DND-41 (cell line): Measurements from ENCODE around the gene TIMMDC1.

ENCODE experiments used
- ATAC-seq: fragments of 200-7000 bp; cut with Tn5 transposase; 3 replicates; pipeline ENCODE4 v1.9.1; 2021; ENCODE audit warnings: low read depth; ENCODE audit not compliant: insufficient read depth
- DNase-seq: peaks from one replicate; pipeline ENCODE4 v3.0.0-alpha.2; 2020
- H2AFZ ChIP-seq: 2 replicates; pipeline ENCODE4 v1.6.0; 2012; ENCODE audit warnings: low read depth, low read length
- H3K27ac ChIP-seq: 2 replicates; pipeline ENCODE4 v1.5.1; 2012; ENCODE audit warnings: low read length, inconsistent platforms
- H3K27me3 ChIP-seq: fragments of 200-600 bp; sonication (generic); 2 replicates; pipeline ENCODE4 v1.6.0; 2012; ENCODE audit warnings: low read length, mild to moderate bottlenecking, inconsistent platforms; ENCODE audit not compliant: insufficient read depth, poor library complexity
- H3K36me3 ChIP-seq: 2 replicates; pipeline ENCODE4 v1.5.1; 2012; ENCODE audit warnings: low read length, inconsistent platforms; ENCODE audit not compliant: insufficient read depth
- H3K4me1 ChIP-seq: 2 replicates; pipeline ENCODE4 v1.5.1; 2012; ENCODE audit warnings: mild to moderate bottlenecking, low read length; ENCODE audit not compliant: insufficient read depth
- H3K4me2 ChIP-seq: 2 replicates; pipeline ENCODE4 v1.6.0; 2012; ENCODE audit warnings: mild to moderate bottlenecking, moderate library complexity, low read length, inconsistent platforms; ENCODE audit not compliant: insufficient read depth
- H3K4me3 ChIP-seq, 2 experiments: fragments of 200-600 bp in 1 of 2; shearing (Covaris generic) in 1 of 2; 2 replicates each; pipeline ENCODE4 v1.5.1; 2012 to 2016; ENCODE audit warnings: inconsistent platforms in 2 of 2, low read length in 2 of 2, mild to moderate bottlenecking in 2 of 2, low read depth in 1 of 2, moderate library complexity in 1 of 2
- H3K79me2 ChIP-seq: 2 replicates; pipeline ENCODE4 v1.6.0; 2012; ENCODE audit warnings: low read length, inconsistent platforms; ENCODE audit not compliant: insufficient read depth
- H3K9ac ChIP-seq: 2 replicates; pipeline ENCODE4 v1.6.0; 2012; ENCODE audit warnings: low read depth, mild to moderate bottlenecking, inconsistent platforms, low read length, moderate library complexity
- H3K9me3 ChIP-seq: 2 replicates; pipeline ENCODE4 v1.5.1; 2012; ENCODE audit warnings: low read length, moderate library complexity, mild to moderate bottlenecking, inconsistent platforms; ENCODE audit not compliant: insufficient read depth, severe bottlenecking
- H4K20me1 ChIP-seq: 2 replicates; pipeline ENCODE4 v1.6.0; 2012; ENCODE audit warnings: low read length; ENCODE audit not compliant: insufficient read depth
- CTCF ChIP-seq: IDR thresholded peaks from 2 replicates; pipeline ENCODE4 v1.5.1; 2012; ENCODE audit warnings: borderline replicate concordance, low read length, moderate library complexity, mild to moderate bottlenecking; ENCODE audit not compliant: poor library complexity, severe bottlenecking; ENCODE audit errors: extremely low read depth
- EZH2 ChIP-seq: IDR thresholded peaks from 3 replicates; pipeline ENCODE4 v1.6.1; 2012; ENCODE audit warnings: borderline replicate concordance, low read depth, mild to moderate bottlenecking, moderate library complexity, low read length, inconsistent platforms; ENCODE audit not compliant: severe bottlenecking

Gene TIMMDC1, protein sequence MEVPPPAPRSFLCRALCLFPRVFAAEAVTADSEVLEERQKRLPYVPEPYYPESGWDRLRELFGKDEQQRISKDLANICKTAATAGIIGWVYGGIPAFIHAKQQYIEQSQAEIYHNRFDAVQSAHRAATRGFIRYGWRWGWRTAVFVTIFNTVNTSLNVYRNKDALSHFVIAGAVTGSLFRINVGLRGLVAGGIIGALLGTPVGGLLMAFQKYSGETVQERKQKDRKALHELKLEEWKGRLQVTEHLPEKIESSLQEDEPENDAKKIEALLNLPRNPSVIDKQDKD

DNA sequence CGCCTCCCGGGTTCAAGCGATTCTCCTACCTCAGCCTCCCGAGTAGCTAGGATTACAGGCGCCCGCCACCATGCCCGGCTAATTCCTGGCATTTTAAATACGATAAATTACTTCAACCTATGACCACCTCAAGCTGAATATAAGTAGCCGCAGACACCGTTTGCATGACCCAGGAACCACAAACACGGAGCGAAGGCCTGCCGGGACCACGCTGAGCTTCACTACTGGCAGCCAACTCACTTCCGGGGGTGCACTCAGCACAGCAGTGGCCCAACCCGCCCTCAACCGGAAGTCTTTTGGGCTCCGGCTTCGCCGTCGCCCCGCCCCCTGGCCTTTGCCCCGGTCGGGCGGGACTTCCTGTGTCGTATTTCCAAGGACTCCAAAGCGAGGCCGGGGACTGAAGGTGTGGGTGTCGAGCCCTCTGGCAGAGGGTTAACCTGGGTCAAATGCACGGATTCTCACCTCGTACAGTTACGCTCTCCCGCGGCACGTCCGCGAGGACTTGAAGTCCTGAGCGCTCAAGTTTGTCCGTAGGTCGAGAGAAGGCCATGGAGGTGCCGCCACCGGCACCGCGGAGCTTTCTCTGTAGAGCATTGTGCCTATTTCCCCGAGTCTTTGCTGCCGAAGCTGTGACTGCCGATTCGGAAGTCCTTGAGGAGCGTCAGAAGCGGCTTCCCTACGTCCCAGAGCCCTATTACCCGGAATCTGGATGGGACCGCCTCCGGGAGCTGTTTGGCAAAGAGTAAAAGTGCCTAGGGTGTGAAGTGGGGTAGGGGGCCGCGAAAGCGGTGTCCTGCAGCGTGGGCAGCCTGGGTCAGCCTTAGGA lies at the start of gene TIMMDC1:
Gene TIMMDC1, plus strand, starts transcription at position 362 of the 826 bp plus-strand sequence. Its CDS starts 187 bp downstream, at position 549.
- Histone ChIP-seq H3K4me1 (peaks cover 35% of the 10 kb centered on the region), H3K4me3 (peak within 1 kb of the TSS; percentile 65 to 88), H4K20me1 (no peaks in the 10 kb centered on the region), H3K9me3 (no peaks in the 10 kb centered on the region), H3K9ac (peak within 1 kb of the TSS; percentile 81), H2AFZ (peak within 1 kb of the TSS; percentile 97), H3K79me2 (peaks cover 39% of the 10 kb centered on the region), H3K27ac (peak within 1 kb of the TSS; percentile 88), H3K27me3 (no peaks in the 10 kb centered on the region), H3K4me2 (peak within 1 kb of the TSS; percentile 84), H3K36me3 (peaks cover 8% of the 10 kb centered on the region)
- TF ChIP-seq CTCF = peak; percentile 8
- no peak for TF ChIP-seq EZH2
- peak; percentile 97 for ATAC-seq
- DNase-seq = peak; percentile 97

DNA sequence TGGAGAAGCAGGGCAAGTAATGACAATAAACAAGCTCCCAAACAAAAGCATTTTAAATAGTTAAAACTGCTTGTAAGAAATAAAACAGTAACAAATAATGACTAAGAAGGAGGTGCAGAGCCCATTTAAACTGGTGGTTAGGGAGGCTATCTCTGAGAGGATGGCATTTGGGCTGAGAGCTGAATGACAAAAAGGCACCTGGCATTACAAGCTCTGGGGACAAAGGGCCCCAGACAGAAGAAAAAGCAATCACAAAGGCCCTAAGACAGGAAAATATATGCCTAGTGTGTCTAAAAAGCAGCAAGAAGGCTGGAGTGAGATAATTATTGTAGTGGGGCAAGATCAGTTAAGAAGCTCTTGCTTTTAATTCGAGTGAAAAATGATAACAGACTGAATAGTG lies 44.5 kb upstream of the TIMMDC1 start:
- no peak overlapping the region for H3K9ac ChIP-seq
- H3K9me3 ChIP-seq = no peaks in the 10 kb centered on the region
- no peaks in the 10 kb centered on the region for H3K4me1 ChIP-seq
- H3K4me2 ChIP-seq = no peak overlapping the region
- H3K36me3 ChIP-seq = peaks cover 78% of the 10 kb centered on the region
- H3K27me3 ChIP-seq = no peaks in the 10 kb centered on the region
- no peak for TF ChIP-seq CTCF
- no peak for TF ChIP-seq EZH2
- no peak overlapping the region for H3K4me3 ChIP-seq
- no peak overlapping the region for H2AFZ ChIP-seq
- H4K20me1 ChIP-seq = no peaks in the 10 kb centered on the region
- H3K27ac ChIP-seq = no peak overlapping the region
- H3K79me2 ChIP-seq = peaks cover 4% of the 10 kb centered on the region; the same call in 1 of the 2 replicates
- ATAC-seq (no peak), DNase-seq (no peak)

DNA sequence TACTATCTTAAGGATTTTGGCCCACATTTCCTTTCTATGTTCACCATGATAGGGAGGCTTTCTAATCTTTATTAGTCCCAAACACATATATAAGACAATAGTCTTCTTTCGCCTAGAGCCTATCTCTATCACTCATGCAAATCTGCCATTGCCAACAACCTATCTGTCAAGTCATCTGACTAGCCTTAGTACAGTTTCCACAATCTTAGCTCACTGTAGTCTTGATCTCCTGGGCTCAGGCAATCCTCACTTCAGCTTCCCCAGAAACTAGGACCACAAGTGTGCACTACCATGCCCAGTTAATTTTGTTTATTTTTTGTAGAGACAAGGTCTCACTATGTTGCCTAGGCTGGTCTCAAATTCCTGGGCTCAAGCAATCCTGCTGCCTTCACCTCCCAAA lies 41.9 kb upstream of the TIMMDC1 start:
- no peak for DNase-seq

More for the DNA sequence above, 41.9 kb upstream of the TIMMDC1 start:
- H3K27me3 ChIP-seq = no peaks in the 10 kb centered on the region
- ATAC-seq = no peak
- H3K4me3 ChIP-seq = no peak overlapping the region
- no peak overlapping the region for H3K4me2 ChIP-seq
- peaks cover 26% of the 10 kb centered on the region for H3K79me2 ChIP-seq
- H3K4me1 ChIP-seq = peaks cover 15% of the 10 kb centered on the region
- no peaks in the 10 kb centered on the region for H4K20me1 ChIP-seq
- no peak overlapping the region for H2AFZ ChIP-seq
- H3K36me3 ChIP-seq = peaks cover 80% of the 10 kb centered on the region
- H3K9ac ChIP-seq = no peak overlapping the region
- TF ChIP-seq CTCF = no peak
- no peak for TF ChIP-seq EZH2
- no peak overlapping the region for H3K27ac ChIP-seq
- no peaks in the 10 kb centered on the region for H3K9me3 ChIP-seq
